GM21619 (cell line): ENCODE data around the gene NEMP1.
"Not testable (repeated sequence)": the region's sequence is repeated elsewhere in the genome, so short reads cannot be mapped to it uniquely, and the experiment has no call there.

Experiments used
- ATAC-seq: cut with Tn5 transposase; IDR thresholded peaks from one replicate; pipeline ENCODE4 v1.9.1; 2021; ENCODE audit not compliant: unreplicated experiment

Gene NEMP1, protein sequence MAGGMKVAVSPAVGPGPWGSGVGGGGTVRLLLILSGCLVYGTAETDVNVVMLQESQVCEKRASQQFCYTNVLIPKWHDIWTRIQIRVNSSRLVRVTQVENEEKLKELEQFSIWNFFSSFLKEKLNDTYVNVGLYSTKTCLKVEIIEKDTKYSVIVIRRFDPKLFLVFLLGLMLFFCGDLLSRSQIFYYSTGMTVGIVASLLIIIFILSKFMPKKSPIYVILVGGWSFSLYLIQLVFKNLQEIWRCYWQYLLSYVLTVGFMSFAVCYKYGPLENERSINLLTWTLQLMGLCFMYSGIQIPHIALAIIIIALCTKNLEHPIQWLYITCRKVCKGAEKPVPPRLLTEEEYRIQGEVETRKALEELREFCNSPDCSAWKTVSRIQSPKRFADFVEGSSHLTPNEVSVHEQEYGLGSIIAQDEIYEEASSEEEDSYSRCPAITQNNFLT

DNA sequence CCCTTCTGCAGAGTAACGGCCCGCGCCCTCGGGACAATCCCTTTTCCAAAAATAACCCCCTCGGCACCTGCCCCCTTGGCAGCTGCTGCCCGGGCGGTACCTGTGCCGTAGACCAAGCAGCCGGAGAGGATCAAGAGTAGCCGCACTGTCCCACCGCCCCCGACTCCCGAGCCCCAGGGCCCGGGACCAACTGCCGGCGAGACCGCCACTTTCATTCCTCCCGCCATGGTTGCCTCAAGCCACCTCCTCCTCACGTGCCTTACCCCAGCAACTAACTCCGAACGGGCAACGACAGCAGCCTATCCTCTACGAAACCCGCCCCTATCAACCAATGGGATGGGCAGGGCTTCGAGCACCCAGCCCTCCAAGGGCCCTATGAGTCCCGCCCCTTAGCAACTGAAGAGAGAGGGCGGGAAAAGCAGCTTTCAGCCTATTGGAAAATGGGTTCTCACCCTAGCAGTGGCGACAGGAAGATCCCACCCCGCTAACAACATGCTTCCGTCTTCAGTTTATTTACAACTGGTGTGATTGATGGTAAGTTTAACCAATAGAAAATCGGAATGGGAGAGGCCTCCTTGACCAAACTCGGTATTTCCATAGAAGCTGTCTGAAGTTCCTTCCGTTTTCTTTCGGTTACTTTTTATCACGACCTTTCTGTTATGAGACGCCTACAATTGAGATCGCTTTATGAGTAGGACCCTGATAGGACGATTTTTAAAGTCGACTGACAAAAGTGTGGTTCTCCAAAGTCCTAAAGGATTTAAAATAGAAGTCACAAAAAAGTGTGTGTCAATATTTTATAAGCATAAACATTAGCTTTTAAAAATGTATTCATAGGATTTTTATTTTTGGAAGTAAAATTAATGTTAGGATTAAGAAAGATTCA is at the start of gene NEMP1:
TSS of gene NEMP1 (minus strand) at position 273 of the 886 bp plus-strand sequence. CDS start at position 227, 46 bp downstream.
- ATAC-seq: peak; percentile 95

DNA sequence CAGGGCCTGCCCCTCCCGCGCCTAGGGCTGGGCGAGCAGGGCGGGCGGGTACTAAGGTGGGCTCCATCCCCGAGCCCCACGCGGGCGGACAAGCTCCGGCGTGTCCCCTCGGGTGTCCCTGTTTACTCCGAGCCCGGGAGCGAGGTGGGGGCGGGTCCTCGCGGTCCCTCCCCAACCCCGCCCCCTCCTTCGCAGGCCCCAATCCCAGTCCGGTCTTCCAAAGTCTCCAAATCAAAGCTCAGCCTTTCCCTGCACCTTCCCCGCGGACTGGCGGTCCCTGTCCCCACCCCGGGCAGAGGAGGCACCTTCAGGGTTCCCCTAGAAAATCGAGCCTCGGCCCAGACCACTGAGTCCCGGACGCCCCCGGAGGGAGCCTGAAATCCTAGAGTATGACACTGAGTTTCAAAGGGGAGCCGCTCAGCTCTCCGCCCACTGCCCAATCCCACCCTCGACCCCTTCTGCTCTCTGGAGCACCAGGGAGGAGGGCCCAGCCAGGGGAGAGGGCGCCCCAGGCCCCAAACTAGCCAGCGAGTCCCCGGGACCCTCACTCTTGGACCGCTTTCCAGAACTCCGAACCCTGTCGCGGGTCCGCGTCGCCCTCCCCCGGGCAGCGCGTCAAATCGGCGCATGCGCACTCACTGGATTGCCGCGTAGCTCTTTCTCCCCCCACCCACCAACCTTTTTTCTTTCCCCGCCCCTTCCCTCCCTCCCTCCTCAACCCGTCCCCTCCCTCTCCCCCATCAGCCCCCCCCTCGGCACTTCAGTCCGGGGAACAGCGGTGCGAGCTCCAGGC is 49.3 kb upstream of the NEMP1 start, which contains the start of gene LRP1:
TSS of gene LRP1 (plus strand) at position 758 of the 793 bp plus-strand sequence. CDS start 482 bp downstream, outside the sequence.
- ATAC-seq: no peak

DNA sequence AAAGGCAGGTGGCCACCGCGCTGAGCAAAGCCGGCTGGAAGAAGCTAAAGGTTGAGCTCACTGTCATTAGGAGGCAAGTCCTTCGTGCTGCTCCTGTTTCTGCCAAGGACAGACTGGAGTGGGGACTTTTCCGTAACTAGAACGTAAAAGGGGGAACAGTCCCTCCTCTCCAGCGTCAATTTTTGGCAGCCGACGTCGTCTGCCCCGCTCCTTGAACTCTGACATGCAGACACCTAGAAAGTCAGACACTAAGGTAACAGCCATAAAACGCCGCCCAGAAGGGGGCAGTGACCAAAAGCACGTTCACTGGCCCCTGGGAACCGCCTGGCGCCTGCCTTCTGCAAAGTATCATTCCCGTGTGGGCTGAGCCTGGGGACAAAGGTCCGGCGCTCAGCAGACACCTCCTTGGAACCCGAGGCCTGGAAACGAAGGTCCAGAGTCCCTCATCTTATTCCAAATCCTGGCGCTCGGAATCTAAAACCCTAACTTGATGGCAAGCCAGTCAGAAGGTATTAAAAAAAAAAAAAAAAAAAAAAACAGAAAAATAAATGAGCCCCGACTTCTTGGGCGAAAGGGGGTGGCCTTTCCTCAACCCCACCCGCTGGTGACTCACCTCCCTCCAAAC is 48.6 kb upstream of the NEMP1 start:
- no peak for ATAC-seq

DNA sequence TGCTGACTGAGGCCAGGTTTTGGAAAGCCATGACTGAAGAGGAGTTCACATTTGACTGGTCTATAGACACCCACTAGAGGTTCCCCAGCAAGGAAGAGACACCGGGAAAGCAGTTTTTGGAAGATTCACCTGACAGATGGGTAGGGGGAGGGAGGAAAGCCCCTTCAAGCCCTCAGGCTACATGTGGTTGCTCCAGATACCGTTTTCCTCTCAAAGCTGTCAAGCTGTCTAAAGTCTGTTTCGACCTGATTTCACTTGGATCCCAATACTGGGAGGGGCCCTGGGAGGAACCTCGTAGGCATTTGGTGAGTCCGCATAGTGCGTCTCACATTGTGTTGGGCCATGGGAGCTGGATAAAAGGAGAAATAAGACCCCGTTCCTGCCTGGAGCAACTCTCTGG is 48.0 kb upstream of the NEMP1 start:
- no peak for ATAC-seq

DNA sequence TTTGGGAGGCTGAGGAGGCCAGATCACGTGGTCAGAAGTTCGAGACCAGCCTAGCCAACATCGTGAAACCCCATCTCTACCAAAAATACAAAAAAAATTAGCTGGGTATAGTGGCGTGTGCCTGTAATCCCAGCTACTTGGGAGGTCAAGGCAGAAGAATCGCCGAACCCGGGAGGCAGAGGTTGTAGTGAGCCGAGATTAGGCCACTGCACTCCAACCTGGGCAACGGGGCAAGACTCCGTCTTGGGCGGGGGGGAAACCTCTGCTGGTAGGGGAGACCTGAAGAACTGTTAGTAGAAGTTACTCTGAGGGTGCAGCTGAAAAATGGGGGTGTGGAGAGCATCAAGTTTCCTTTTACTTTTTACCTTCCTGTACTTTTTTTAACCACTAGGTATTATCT is 47.5 kb upstream of the NEMP1 start:
- ATAC-seq: no peak

DNA sequence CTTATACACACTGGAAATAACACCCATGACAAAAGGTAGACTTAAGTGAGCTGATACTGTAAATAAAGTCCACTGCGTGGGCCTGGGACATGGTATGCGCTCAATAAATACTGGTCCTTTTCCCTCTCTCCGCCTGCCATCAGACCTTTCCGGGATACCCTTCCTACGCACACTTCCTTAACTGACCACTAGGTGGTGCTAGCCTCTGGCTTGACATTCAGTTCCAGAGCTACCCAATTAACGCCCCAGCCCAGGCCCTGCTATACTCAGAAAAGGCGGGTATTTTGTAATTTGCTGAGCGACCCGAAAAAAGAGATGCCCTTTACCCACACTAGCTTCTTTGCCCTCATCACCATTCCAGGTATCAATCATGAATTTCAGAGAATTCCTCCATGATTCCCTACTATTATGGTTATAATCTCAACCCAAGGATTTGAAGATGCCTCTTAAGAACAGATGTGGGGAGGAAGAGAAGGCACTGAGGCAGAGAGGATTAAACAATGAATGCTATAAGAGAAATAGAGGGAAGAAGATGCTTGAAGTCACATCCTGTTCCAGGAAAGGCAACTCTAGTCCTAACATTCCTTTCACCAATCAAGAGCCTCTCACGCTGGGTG is 45.8 kb upstream of the NEMP1 start:
- ATAC-seq: no peak

DNA sequence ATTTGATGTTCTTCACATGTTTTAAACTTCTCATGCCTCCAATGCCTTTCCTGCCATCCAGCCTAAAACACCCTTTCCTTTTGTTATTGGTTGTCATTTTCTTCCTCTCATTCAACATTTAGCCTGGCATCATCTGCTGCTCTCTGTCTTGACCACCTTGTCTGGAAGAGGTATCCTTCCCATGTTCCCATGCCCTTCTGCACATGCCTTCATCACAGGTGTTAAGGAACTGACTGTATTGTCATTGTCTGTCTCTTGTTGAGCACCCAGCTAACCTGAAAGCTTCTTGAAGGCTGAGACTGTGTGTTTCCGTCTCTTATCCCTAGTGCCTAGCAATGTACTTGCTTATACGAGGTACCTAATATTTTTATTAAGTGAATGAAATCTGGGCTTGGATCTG is 45.2 kb upstream of the NEMP1 start:
- ATAC-seq: no peak

DNA sequence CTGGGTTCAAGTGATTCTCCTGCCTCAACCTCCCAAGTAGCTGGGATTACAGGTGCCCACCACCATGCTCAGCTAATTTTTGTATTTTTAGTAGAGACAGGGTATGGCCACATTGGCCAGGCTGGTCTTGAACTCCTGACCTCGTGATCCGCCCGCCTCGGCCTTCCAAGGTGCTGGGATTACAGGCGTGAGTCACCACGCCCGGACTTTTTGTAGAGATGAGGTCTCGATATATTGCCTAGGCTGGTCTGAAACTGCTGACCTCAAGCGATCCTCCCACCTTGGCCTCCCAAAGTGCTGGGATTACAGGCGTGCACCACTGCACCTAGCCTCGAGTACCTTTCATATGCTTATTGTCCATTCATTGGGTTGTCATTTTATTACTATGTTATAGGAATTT is 42.1 kb upstream of the NEMP1 start:
- not testable (repeated sequence) for ATAC-seq

DNA sequence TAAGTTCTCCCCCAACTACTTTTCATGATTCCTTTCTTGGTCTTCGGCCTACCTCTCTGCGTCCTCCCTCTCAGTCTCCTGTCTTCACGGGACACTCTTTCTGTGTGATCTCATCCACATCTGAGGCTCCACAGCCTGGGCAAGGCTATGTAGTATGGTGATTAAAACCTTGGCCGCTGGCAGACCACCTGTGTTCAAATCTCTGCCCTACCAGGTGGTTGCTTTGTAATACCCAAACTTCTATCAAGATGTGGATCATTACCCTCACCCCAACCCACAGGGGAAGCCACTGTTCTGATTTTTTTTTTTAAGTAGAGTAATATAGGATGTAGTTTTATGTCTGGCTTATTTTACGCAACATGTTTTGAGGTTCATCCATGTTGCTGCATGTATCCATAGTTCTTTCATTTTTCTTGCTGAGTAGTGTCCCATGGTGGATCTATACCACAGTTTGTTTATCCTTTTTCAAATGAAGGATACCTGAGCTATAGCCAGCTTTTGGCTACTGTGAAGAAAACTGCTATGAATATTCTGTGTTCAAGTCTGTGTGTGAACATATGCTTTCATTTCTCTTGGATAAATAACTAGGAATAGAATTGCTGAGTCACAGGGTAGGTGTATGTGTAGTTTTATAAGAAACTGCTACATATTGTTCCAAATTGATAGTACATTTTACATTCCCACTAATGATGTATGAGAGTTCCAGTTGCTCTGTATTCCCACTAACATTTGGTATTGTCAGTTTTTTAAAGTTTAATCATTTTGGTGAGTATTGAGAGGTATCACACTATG is 40.9 kb upstream of the NEMP1 start:
- no peak for ATAC-seq

DNA sequence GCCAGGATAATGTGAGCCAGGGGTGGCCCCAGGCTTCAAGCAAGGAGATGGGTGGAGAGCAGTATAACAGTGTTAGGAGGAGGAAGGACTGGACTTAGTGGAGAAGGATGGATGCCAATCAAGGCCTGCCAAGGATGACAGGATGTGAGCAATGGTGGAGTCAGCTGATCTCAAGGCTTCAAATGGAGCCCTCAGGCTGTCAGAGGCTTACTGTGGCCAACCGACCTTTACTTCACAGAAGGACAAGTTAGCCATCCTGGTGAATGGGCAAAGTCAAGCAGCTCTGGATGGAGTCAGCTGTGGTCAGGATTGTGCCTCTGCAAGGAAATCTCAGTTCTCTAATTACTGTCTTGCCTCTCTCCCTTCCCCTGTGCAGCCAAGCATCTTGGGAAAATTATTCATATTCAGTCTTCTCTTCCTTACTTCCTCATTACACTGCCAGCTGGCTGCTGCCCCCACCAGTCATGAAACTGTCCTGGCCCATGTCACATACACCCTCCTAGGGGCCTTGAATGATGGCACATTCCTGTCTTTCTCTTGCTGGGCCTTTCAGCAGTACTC is 40.2 kb upstream of the NEMP1 start:
- ATAC-seq: peak; percentile 50

DNA sequence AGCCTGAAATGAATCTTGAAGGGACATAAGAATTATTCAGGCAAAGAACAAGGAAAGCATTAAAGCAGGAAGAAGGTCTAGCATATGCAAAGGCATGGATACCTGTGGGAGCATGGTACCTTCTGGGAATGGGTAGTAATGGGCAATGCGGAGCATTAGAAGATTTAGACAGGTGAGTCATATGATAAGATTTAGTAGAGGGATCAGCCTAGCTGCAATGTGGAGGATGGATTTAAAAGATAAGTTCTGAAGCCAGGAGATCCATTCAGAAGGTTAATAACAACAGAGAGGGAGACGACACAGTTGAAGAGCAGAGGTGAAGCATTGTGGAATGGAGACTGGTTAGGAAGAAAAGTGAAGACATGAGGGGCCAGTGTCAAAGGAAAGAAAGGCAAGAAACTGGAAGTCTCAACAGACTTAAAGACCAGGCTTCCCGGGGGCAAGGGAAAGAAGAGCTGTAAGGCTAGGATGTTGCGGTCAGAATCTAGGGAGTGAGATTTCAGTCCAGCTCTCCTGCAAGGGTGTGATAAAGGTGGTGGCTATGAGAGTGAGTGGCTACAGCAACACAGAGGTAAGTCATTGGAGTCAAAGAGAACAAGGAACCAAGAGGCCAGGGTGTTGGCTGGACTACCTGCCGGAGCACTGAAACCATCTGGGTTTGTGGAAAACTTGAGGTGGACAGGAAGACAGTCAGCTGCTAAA is 38.1 kb upstream of the NEMP1 start:
- no peak for ATAC-seq

DNA sequence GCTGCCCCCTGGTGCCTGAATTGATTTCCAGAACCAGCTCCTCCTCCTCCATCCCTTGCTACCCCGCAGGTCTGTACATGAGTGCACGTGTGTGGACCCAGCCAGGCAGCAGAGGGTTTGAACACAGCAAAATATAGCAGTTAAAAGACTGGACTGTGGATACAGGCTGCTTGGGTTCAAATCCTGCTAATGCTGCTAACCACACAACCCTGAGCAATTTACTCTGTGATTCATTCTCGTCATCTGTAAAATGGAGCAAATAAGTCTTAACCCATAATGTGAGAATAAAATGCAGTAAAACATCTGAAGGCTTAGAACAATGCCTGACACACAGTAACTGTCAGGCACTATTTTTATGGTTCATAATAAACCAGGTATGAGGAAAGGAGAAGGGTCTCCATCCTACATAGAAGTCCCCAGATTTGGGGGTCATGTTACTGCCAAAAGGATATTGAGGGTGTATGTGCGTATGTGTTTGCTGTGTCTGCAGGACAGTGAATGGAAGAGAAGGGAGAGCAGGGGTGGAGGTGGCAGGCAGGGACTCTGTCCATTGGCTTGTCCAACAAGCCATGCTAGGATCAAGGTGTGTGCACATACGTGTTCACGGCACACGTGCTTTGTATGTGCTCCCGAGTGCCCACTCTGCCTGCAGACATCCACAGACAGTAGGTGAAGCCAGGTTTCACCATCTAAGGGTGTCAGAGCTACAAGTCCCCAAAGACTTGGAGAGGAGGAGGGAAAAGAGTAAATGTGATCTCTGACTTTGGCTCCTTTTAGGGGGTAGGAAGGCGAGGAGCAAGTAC is 34.1 kb upstream of the NEMP1 start:
- peak; percentile 53 for ATAC-seq

DNA sequence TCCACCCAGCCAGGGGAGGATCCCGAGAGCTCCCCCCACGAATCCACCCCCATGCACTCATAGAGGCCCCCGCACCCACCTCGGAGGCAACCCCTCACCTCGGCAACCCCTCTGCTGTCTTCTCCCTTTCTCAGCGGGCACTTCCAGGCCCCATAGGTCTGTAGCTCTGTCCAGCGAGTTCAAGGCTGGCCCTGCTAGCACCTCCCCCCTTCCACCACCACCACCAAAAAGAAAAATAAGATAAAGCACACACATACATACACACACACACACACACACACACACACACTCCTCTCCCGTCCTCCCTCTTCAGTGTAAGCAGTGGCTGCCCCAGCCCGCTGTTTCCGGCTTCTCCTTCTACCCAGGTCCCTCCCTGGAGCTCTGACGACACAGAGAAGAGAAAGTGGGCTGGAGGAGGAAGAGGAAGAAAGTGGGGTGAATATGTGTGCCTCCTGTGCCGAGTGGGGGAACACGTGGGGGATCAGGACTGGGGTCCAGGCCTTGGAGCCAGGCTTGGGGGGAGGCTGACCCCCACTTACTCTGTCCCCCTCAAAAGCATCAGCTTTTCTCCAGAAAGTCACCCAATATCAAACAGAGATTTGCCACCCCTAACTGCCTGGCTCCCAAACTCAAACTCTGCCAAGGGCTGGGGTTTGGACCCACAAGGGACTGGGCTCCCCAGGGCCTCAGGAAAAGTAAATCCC is 32.6 kb upstream of the NEMP1 start, which contains the start of gene STAT6:
TSS of gene STAT6 (minus strand) at position 332 of the 704 bp plus-strand sequence. CDS start 3,084 bp downstream, outside the sequence.
- ATAC-seq: peak; percentile 47

DNA sequence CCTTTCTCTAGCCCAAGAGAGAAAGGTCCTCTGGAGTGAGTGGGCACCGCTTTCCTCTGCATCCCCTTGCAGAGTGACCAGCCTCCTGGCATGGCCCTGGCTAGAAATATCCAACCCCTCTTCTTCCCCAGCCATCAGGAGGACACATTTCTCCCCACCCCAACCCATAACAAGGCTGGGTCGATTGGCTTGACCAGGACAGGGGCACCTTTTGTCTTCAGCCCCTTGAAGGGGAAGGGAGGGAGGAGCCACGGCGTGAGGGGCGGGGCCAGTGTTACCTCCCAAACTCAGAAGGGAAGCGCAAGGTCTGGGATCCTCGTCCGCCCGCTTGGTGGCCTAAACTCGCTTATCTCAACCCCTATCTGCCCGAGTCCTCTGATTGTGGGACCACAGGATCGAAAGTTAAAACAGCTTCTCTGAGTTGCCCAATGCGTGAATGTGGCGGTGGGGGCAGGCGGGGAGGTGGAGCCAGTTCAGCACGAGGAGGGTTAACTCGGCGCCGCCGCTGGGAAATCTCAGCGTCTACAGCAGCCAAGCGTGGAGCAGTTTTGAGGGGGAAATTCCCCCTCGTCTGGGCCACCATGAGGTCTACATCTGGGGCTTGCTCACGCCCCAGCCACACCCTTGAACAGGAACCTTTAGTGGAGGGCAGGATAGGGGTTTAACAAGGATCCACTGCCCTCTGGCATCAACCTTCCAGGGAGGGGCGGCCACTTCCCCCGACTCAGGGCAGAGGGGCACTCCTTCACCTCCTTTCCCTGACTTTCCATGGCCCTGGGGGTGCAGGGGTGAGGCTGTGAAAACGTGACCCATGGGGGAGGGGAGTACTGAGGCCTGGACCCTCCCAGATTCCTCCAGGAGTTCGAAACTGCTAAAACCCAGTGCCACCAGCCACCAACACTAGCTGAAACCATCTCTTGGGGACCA is 31.8 kb upstream of the NEMP1 start:
- ATAC-seq: peak; percentile 40

DNA sequence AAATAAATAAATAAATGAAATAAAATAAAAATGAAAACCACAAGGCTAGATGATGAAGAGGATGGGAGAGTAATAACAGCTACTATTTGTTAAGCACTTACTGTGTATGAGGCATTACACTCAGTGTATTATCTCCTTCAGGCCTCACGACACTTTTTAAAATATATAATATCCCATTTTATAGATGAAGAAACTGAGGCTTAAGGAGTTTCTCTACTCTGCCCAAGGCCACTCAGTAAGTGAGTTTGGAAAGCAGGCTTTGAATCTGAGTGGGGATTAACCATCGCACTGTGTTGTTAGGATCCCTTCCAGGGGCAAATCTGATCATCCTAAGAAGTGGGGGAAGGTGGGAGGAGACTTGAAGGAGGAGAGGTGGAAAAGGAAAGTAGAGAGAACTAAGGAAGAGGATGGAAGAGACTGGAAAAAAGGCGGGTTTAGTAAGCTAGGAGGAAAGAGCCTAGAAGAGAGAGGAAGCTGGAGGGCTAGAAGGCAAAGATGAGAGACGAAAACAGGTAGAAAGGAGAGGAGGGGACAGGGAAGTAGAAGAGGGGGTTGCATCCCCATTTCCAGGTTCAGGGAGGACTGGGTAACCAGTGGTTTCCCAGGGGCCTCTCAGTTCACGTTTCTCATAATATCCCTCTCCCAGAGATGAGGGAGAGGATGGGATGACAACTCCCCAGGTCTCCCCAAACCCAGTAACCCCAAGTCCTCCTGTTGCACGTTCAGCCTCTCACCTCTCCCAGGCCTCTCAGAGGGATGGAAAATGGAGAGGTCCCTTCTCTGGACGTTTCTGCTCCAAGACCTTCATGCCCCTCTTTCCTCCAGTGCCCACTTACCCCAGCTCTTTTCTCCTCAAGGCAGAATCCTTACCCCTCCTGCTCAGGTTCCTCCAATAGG is 30.9 kb upstream of the NEMP1 start:
- no peak for ATAC-seq
